22Rv1 (cell line): ENCODE measurements around the gene STAC2.

Experiments used
- H3K27ac ChIP-seq: fragments of 450-650 bp; 2 replicates; pipeline ENCODE4 v1.5.1; 2017
- CTCF ChIP-seq: fragments of 450-650 bp; IDR thresholded peaks from 2 replicates; pipeline ENCODE4 v1.5.1; 2017; ENCODE audit warnings: mild to moderate bottlenecking
- ZFX ChIP-seq: fragments of 450-650 bp; IDR thresholded peaks from 2 replicates; pipeline ENCODE4 v1.6.1; 2017; ENCODE audit warnings: antibody characterized with exemption, borderline replicate concordance

The STAC2 gene

DNA sequence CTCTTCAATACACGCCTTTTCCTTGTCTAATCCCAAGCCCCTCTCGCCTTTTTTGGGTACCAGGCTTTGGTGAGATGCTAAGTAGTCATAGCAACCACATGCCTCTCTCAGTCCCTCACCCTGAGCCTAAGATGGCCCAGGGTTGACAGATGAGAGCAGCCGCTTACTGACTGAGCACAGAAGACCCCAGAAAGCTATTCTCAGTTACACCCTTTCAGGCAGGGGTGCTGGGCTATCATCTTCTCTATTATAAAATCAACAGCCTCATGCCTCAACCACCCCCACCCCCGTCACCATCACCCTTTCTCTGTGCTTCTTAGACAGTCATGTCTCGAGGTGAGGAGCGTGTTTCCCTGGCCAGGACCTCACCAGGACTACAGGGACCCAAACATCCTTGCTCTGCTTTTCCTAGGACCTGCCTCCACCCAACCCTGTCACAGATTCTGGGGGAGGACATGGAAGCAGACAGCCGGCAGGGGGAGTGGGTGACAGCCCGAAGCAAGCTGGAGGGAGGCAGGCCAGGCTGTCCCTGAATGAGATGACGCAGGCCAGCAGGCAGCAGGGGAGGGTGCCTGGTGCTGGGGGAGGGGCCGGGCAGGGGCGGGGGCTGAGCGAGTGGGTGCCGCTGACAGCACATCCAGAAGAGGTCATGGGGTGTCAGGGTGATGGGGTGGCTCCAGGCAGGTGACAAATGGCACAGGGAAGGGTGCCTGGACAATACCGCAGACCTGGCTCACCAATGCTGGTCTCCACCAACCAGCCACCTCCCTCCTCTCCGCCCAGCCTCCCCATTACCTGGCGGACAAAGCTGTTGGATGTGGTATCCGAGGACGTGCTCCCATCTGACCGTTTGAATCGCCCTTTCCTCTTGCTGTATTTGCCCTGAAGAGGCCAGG is 31.4 kb downstream of the STAC2 start:
- TF ChIP-seq ZFX, result no peak
- no peak for TF ChIP-seq CTCF
- no peak overlapping the region for H3K27ac ChIP-seq

DNA sequence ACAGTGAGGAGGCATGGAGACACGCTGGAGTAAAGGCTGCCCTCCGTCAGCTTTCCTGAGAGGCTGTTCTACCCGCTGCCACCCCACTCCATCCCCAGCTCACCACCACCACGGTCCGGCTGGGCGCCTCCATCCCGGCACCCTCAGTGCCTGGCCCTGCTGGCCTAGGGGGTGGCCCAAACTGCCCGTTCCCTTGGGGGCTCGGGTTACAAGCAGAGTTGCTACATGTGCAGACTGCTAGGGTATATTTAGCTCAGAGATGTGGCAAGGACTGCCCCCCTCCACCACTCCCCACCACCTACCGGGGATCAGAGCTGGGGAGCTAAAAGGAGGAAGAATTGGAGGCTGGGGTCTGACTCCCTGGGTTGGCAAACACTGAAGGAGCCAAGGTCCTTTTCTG is 32.4 kb downstream of the STAC2 start:
- no peak overlapping the region for H3K27ac ChIP-seq

DNA sequence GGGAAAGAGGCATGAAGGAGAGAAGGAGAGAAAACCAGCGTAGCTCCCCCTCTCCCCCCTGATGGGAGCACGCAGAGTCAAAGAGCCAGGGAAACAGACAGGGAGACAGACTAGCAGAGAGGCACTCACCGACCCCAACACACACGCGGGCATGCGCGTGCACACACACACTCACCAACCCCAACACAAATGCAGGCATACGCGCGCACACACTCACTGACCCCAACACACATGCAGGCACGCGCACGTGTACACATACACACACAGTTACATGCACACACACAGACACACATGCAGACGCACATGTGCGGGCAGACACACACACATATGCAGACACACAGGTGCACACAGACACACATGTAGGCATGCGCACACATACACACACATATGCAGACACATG is 32.8 kb downstream of the STAC2 start:
- H3K27ac ChIP-seq, result no peak overlapping the region
- no peak for TF ChIP-seq CTCF
- no peak for TF ChIP-seq ZFX

More for the DNA sequence above, 32.4 kb downstream of the STAC2 start:
- TF ChIP-seq CTCF (no peak), ZFX (no peak)

GRCh38 chr17:39191750-39192510 is 33.8 kb downstream of the STAC2 start:
- no peak overlapping the region for H3K27ac ChIP-seq
- no peak for TF ChIP-seq CTCF

DNA sequence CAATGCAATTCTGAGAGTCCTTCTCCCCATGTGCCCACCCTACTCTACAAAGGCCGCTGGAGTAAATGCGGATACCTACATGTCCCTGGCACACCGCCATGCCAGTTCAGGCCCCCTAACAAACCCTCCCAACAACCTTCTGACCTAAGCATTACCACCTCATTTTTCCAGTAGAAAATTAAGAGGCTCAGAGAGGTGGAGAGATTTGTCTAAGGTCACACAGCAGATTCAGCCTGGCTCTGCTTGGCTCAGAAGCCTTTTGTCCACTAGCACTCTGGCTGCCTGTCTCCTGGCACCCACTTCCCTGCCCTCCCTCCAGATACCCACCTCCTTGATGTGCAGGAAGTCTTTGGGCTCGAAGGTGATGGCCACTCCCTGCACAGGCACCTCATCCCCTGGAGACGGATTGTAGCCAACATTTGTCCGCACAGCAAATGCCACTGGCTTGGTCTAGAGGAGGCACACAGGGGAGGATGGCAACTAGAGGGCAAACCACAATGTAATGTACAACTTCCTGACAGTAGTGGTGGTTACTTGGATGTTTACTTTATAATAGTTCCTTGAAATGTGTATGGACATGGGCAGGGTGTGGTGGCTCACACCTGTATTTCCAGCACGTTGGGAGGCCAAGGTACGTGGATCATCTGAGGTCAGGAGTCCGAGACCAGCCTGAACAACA is 38.5 kb downstream of the STAC2 start:
- no peak overlapping the region for H3K27ac ChIP-seq
- TF ChIP-seq ZFX, result no peak
- TF ChIP-seq CTCF, result no peak

- TF ChIP-seq ZFX, result no peak
- no peak overlapping the region for H3K27ac ChIP-seq
Observed at GRCh38 chr17:39186481-39187002, 39.2 kb downstream of the STAC2 start.

DNA sequence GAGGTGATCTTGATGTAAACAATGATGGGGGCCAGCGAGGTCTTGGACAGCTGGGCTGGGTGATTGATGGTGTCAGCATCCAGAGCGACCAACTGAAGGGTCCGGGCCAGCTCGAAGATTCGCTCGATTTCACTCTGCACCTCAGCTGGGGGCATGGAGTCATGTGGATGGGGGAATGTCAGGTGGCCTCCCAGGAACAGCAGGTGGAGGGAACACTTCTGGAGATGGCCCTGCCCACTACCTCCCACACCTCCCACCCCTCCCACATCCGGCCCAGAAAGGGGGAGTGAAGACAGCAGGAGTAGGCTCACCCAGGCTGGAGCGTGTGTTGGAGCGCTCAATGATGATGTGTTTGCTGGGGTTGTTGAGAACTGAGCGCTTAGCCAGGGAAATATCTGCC is 42.0 kb downstream of the STAC2 start:
- TF ChIP-seq CTCF (no peak), ZFX (no peak)
- no peak overlapping the region for H3K27ac ChIP-seq
